ENCODE data around the gene RHOBTB1.

Gene RHOBTB1

GRCh38 chr10:60944058-60944909 lies at the start of gene RHOBTB1:
Gene RHOBTB1 (minus strand): TSS chr10:60944185. CDS start chr10:60911542, 32,643 bp downstream.
- Mint-ChIP-seq H3K4me1 (peaks cover 17% of the 10 kb centered on the region), H3K27me3 (peaks cover 47% of the 10 kb centered on the region), H3K36me3 (no peaks in the 10 kb centered on the region), H3K9me3 (no peaks in the 10 kb centered on the region), H3K27ac (no peak within 1 kb of the TSS), H3K4me3 (peak within 1 kb of the TSS; percentile 80)

GRCh38 chr10:60992636-60993035 lies 48.7 kb upstream of the RHOBTB1 start:
- H3K9me3 Mint-ChIP-seq, result no peaks in the 10 kb centered on the region
- no peak overlapping the region for H3K27ac Mint-ChIP-seq
- no peaks in the 10 kb centered on the region for H3K4me1 Mint-ChIP-seq
- H3K4me3 Mint-ChIP-seq, result no peak overlapping the region
- peaks cover 4% of the 10 kb centered on the region for H3K27me3 Mint-ChIP-seq
- H3K36me3 Mint-ChIP-seq, result no peaks in the 10 kb centered on the region

- Mint-ChIP-seq H3K4me3 (no peak overlapping the region), H3K36me3 (no peaks in the 10 kb centered on the region), H3K4me1 (no peaks in the 10 kb centered on the region), H3K9me3 (no peaks in the 10 kb centered on the region), H3K27ac (peak overlapping the region; percentile 31), H3K27me3 (peaks cover 4% of the 10 kb centered on the region)
These were observed 46.7 kb upstream of the RHOBTB1 start for GRCh38 chr10:60990663-60991062.

- no peaks in the 10 kb centered on the region for H3K36me3 Mint-ChIP-seq
- no peaks in the 10 kb centered on the region for H3K9me3 Mint-ChIP-seq
- peaks cover 4% of the 10 kb centered on the region for H3K27me3 Mint-ChIP-seq
These were observed 45.5 kb upstream of the RHOBTB1 start for GRCh38 chr10:60989400-60989876.

GRCh38 chr10:60986791-60987190 lies 42.8 kb upstream of the RHOBTB1 start:
- H3K4me1 Mint-ChIP-seq, result no peaks in the 10 kb centered on the region
- H3K27ac Mint-ChIP-seq, result no peak overlapping the region
- no peaks in the 10 kb centered on the region for H3K36me3 Mint-ChIP-seq
- no peak overlapping the region for H3K4me3 Mint-ChIP-seq
- no peaks in the 10 kb centered on the region for H3K9me3 Mint-ChIP-seq
- peaks cover 8% of the 10 kb centered on the region for H3K27me3 Mint-ChIP-seq

More at GRCh38 chr10:60989400-60989876, 45.5 kb upstream of the RHOBTB1 start:
- Mint-ChIP-seq H3K27ac (no peak overlapping the region), H3K4me1 (no peaks in the 10 kb centered on the region), H3K4me3 (no peak overlapping the region)

GRCh38 chr10:60985951-60986350 lies 42.0 kb upstream of the RHOBTB1 start:
- Mint-ChIP-seq H3K4me3 (no peak overlapping the region), H3K27ac (no peak overlapping the region), H3K36me3 (no peaks in the 10 kb centered on the region), H3K27me3 (peaks cover 8% of the 10 kb centered on the region), H3K9me3 (no peaks in the 10 kb centered on the region), H3K4me1 (no peaks in the 10 kb centered on the region)

GRCh38 chr10:60980997-60981396 lies 37.0 kb upstream of the RHOBTB1 start:
- no peak overlapping the region for H3K4me3 Mint-ChIP-seq
- peaks cover 6% of the 10 kb centered on the region for H3K27me3 Mint-ChIP-seq
- no peak overlapping the region for H3K27ac Mint-ChIP-seq
- no peaks in the 10 kb centered on the region for H3K9me3 Mint-ChIP-seq
- no peaks in the 10 kb centered on the region for H3K36me3 Mint-ChIP-seq
- no peaks in the 10 kb centered on the region for H3K4me1 Mint-ChIP-seq

- Mint-ChIP-seq H3K36me3 (no peaks in the 10 kb centered on the region), H3K27me3 (peaks cover 8% of the 10 kb centered on the region), H3K9me3 (no peaks in the 10 kb centered on the region), H3K4me3 (no peak overlapping the region), H3K27ac (no peak overlapping the region), H3K4me1 (no peaks in the 10 kb centered on the region)
These were observed 35.7 kb upstream of the RHOBTB1 start for GRCh38 chr10:60979667-60980104.

- H3K9me3 Mint-ChIP-seq, result no peaks in the 10 kb centered on the region
- H3K27ac Mint-ChIP-seq, result no peak overlapping the region
- no peak overlapping the region for H3K4me3 Mint-ChIP-seq
- peaks cover 4% of the 10 kb centered on the region for H3K27me3 Mint-ChIP-seq
- no peaks in the 10 kb centered on the region for H3K4me1 Mint-ChIP-seq
- H3K36me3 Mint-ChIP-seq, result no peaks in the 10 kb centered on the region
These were observed 34.5 kb upstream of the RHOBTB1 start for GRCh38 chr10:60978287-60979115.

GRCh38 chr10:60977161-60978122 lies 33.5 kb upstream of the RHOBTB1 start:
- H3K27me3 Mint-ChIP-seq, result peaks cover 4% of the 10 kb centered on the region
- no peak overlapping the region for H3K4me3 Mint-ChIP-seq
- no peak overlapping the region for H3K27ac Mint-ChIP-seq
- no peaks in the 10 kb centered on the region for H3K9me3 Mint-ChIP-seq
- no peaks in the 10 kb centered on the region for H3K36me3 Mint-ChIP-seq
- H3K4me1 Mint-ChIP-seq, result no peaks in the 10 kb centered on the region

- H3K27me3 Mint-ChIP-seq, result peaks cover 4% of the 10 kb centered on the region
- H3K27ac Mint-ChIP-seq, result no peak overlapping the region
- no peaks in the 10 kb centered on the region for H3K4me1 Mint-ChIP-seq
- no peaks in the 10 kb centered on the region for H3K9me3 Mint-ChIP-seq
- H3K36me3 Mint-ChIP-seq, result no peaks in the 10 kb centered on the region
- H3K4me3 Mint-ChIP-seq, result no peak overlapping the region
These were observed 32.7 kb upstream of the RHOBTB1 start for GRCh38 chr10:60976687-60977086.

GRCh38 chr10:60975716-60976115 lies 31.7 kb upstream of the RHOBTB1 start:
- Mint-ChIP-seq H3K4me1 (no peaks in the 10 kb centered on the region), H3K27ac (no peak overlapping the region), H3K27me3 (peaks cover 6% of the 10 kb centered on the region), H3K9me3 (no peaks in the 10 kb centered on the region), H3K4me3 (no peak overlapping the region), H3K36me3 (no peaks in the 10 kb centered on the region)

- Mint-ChIP-seq H3K27ac (peak overlapping the region; percentile 73), H3K9me3 (no peaks in the 10 kb centered on the region), H3K27me3 (peaks cover 6% of the 10 kb centered on the region), H3K4me1 (no peaks in the 10 kb centered on the region), H3K36me3 (no peaks in the 10 kb centered on the region), H3K4me3 (peak overlapping the region; percentile 30)
These were observed 30.6 kb upstream of the RHOBTB1 start for GRCh38 chr10:60974463-60975149.

GRCh38 chr10:60973086-60973485 lies 29.1 kb upstream of the RHOBTB1 start:
- Mint-ChIP-seq H3K27ac (no peak overlapping the region), H3K4me1 (no peaks in the 10 kb centered on the region), H3K36me3 (no peaks in the 10 kb centered on the region), H3K4me3 (no peak overlapping the region), H3K9me3 (no peaks in the 10 kb centered on the region), H3K27me3 (peaks cover 11% of the 10 kb centered on the region)

Data from activated naive CD4-positive, alpha-beta T cell treated with anti-CD3 and anti-CD28 coated beads, Interleukin-2, amount 50 U/mL, for 24 hours (primary cell).